Fibroblast of villous mesenchyme (primary cell): ENCODE results near the gene KRT1. TPM values are rescaled to one million over a fixed set of nuclear protein-coding genes. Genes with fewer than 3 reads are reported as not detected.

Experiments used
- DNase-seq: peaks from one replicate; pipeline ENCODE4 v3.0.0-alpha.2; 2010; ENCODE audit warnings: low read depth
- H3K4me3 ChIP-seq: 2 replicates; pipeline ENCODE4 v1.5.1; 2011; ENCODE audit warnings: low read depth, mild to moderate bottlenecking, low read length
- CTCF ChIP-seq: IDR thresholded peaks from 2 replicates; pipeline ENCODE4 v1.5.1; 2012; ENCODE audit warnings: low read depth, mild to moderate bottlenecking, low read length; ENCODE audit not compliant: insufficient read depth
- total RNA-seq: library from RNA; depleted of rRNA; stranded (reverse); fragments of >200 nt; gene quantifications from 2 replicates; pipeline ENCODE4 v1.2.3, GENCODE V29; 2012

The KRT1 gene
- total RNA-seq, 1 donor: not detected

DNA sequence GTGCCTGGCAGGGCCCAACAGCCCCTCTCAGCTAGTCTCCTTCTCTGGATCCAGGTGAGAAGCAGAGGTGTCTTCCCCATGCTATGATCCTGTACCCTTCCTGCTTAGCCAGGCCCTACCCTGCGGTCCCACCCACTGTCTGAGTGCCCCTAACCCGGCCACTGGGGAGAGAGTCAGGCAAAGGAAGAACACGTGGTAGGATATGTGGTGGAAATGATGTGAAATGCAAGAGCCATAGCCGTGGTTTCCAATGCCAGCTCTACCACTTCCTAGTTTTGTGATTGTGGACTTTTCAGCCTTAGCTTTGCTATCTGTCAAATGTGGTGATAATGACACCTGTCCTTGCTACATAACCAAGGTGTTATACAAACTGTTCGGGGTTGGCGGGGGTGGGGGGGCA lies 44.0 kb downstream of the KRT1 start:
- TF ChIP-seq CTCF: no peak
- no peak overlapping the region for H3K4me3 ChIP-seq

GRCh38 chr12:52634266-52635056 lies 45.7 kb downstream of the KRT1 start:
- no peak overlapping the region for H3K4me3 ChIP-seq
- no peak for TF ChIP-seq CTCF
- no peak for DNase-seq

More for the DNA sequence above, 44.0 kb downstream of the KRT1 start:
- DNase-seq: no peak

DNA sequence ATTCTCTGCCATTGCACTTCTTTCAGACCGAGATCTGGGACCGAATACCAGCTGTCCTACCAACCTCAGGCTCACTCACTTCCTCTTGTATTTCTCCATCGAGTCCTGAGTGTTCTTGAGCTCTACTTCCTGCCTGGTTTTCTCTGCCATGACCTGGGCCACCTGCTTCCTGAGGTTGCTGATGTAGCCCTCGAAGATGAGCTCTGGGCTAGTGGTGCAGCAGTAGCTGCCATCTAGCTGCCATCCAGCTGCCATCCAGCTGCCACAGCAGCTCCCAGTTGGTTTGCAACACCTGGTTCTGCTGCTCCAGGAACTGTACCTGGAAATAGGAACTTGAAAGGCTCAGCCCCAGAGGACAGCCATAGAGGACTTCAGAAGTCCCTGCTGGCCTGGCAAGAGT lies 46.8 kb downstream of the KRT1 start:
- no peak for TF ChIP-seq CTCF
- no peak overlapping the region for H3K4me3 ChIP-seq
- DNase-seq: no peak

- H3K4me3 ChIP-seq: no peak overlapping the region
- TF ChIP-seq CTCF: no peak
- no peak for DNase-seq
Measured at GRCh38 chr12:52632656-52633055, 47.6 kb downstream of the KRT1 start.

DNA sequence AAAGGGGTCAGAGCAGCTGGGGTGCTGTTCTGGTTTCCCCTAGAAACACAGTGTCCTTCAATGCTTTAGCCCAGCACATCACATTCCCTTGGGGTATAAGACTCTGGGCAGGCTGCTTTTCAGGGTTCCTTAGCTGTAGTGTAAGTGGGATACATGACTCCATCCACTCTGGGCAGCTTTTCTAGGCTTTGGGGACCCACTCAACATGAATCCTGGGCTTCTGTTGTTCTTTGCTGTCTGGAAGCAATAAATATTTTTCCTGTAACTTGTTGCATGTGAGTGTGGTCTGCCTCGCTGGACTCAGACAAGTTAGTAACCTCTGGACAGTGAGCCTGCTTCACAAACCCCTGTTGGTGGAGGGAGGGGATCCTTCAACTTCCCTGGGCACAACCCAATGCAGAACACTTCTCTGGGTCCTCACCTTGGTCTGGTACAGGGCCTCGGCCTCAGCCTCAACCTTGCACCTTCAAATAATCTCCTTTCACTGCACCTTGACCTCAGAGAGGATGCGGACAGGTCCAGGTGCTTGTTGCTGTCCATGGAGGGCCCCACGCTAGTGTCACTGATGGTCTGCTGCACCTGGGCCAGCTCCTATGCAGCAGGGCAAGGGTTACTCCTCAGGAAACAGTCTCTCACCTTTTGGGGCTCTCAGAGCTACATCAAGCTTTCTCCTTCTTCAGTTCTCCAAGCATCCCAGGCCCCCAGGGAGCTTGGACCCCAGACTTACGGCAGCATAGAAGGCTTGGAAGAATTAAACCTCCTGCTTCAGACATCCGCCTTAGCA lies 48.3 kb downstream of the KRT1 start:
- TF ChIP-seq CTCF: no peak
- DNase-seq: no peak
- H3K4me3 ChIP-seq: no peak overlapping the region

DNA sequence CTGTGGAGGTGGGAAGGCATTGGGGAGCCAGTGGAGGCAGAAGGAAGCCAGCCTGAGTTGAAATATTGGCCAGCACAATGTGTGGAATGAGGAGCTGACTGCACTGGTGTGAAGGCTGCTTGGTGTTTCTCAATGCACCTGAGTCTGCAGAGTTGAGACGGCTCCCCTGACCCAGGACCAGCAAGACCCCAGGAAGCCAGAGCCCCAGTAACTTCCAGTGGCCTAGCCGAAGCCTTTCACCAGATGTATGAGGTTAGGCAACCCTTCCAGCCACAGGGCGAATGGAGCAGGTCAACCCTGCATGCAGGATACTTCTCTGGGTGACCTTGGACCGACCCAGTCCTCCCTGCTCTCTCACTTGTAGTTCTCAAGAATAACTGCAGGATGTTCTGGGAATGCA lies 48.9 kb downstream of the KRT1 start:
- H3K4me3 ChIP-seq: no peak overlapping the region
- DNase-seq: no peak
- TF ChIP-seq CTCF: no peak
